GM13977 (cell line): ENCODE results near the gene LDLRAD4.

Experiments used
- DNase-seq: peaks from one replicate; pipeline ENCODE4 v3.0.0; 2012; ENCODE audit warnings: low spot score
- CTCF ChIP-seq: IDR thresholded peaks from 2 replicates; pipeline ENCODE4 v1.5.1; 2012; ENCODE audit warnings: mild to moderate bottlenecking, control low read depth; ENCODE audit not compliant: insufficient read depth; ENCODE audit errors: extremely low read depth, missing control alignments
- in situ Hi-C: fragments of 300-500 bp; cut with MboI; formaldehyde crosslinking; loops from one replicate; pipeline ENCODE4 v1.12.0; 2022; ENCODE audit warnings: low sequenced_read_pairs, low pct_unique_long_range_greater_than_20kb, mixed read lengths, inconsistent platforms; ENCODE audit not compliant: unreplicated experiment

The LDLRAD4 gene

DNA sequence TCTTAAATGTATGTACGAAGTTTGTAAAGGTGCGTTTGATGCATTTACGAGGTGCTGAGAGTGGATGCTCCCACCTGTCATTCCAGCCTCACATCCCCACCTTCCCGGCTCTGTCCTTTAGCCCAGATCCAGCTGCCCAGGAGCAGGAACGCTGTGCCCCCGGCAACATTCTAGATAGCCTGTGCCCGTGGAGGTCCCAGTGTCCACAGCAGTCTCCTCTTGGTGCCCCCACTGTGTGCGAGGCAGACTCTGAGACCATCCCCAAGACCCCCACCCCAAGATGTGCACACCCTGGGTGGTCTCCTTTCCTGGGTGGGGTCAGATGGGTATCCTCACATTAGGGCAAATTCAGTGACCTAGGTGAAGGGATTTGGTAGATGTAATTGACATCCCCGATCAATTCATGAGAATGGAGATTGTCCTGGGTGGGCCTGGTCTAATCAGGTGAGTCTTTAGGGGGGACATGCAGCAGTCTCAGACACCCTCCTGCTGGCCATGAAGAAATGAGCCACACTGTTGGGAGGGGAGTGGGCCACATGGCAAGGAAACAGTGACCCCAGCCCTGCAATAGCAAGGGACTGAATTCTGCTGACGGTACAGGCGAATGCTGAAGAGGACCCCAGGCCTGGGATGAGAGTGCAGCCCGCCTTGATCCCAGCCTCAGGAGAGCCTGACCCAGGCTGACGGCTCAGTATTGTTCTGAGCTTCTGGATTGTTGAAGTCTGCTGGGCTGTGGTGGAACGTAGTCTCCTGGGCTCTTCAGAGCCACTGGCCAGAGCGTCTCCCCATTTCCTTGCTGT is 304.5 kb downstream of the LDLRAD4 start:
- TF ChIP-seq CTCF: no peak
- in situ Hi-C loops: no loop called here
- no peak for DNase-seq

- no peak for DNase-seq
- in situ Hi-C loops: no loop called here
- TF ChIP-seq CTCF: no peak
Measured at GRCh38 chr18:13524054-13524453, 305.5 kb downstream of the LDLRAD4 start.

DNA sequence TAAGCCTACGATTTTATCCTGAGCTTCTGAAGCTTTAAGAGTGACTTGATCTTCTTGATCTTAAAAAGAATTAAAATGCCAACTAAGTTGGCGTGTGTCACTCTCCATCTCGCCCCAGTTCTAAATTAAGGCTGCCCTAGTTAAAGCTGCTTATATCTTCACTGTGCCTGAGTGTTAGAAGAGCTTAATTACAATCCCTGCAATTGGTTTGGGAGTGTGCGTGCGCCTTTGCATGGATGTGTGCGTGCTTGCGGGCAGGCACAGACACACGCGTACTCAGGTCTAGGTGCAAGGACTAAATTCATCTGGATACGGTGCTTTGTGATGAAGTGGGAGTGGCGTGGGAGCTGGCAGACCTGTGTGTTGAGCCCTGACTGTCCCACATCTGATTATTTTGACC is 306.3 kb downstream of the LDLRAD4 start:
- in situ Hi-C loops: no loop called here
- no peak for TF ChIP-seq CTCF
- DNase-seq: no peak

GRCh38 chr18:13525381-13526029 is 306.9 kb downstream of the LDLRAD4 start:
- in situ Hi-C loops: no loop called here
- TF ChIP-seq CTCF: peak; percentile 5
- DNase-seq: no peak

- in situ Hi-C loops: no loop called here
- no peak for TF ChIP-seq CTCF
- DNase-seq: no peak
Measured at GRCh38 chr18:13526519-13526918, 308.0 kb downstream of the LDLRAD4 start.

DNA sequence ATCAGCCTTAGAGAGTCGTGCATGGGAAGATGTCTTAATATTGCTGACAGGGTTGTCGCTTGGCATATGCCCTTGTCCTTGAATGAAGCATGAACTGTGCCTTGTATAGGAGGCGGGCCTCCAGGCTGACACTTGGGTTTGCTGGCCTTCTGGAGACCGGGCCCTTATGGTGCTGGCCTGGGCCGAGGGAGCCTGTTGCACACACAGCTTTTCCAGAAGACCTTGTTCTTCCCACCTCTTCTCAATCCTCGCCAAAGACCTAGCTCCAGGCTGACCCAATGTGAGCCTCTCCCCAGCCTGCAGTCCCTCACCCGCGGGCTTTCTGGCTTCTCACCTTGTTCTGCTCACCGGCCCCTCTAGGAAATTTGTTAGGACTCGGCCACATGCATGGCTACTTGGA is 308.7 kb downstream of the LDLRAD4 start:
- DNase-seq: no peak
- no peak for TF ChIP-seq CTCF
- in situ Hi-C loops: no loop called here
